CD4-positive, alpha-beta T cell (primary cell): ENCODE data around the gene ISCA2. TPM values are rescaled to one million over a fixed set of nuclear protein-coding genes. Genes with fewer than 3 reads are reported as not detected.

ENCODE experiments used
- ATAC-seq: fragments of 200-7000 bp; cut with Tn5 transposase; one replicate; pipeline ENCODE4 v1.10.0; 2022; ENCODE audit warnings: mild to moderate bottlenecking; ENCODE audit not compliant: poor library complexity
- CTCF ChIA-PET: fragments of 350-600 bp; sonication (Branson Sonifier 250); formaldehyde crosslinking; loops from one replicate; lab custom pipeline; 2021; ENCODE audit warnings: antibody characterized with exemption, inconsistent platforms; lab: Charles Lee
- POLR2A ChIA-PET: fragments of 350-600 bp; sonication (Branson Sonifier 250); formaldehyde crosslinking; loops from one replicate; lab custom pipeline; 2021; ENCODE audit warnings: antibody characterized with exemption, inconsistent platforms; lab: Charles Lee
- DNase-seq, 14 experiments: peaks; one replicate each; pipeline ENCODE4 v3.0.0-alpha.2; 2013 to 2020; ENCODE audit warnings: mixed read lengths in 2 of 14
- H3K27ac ChIP-seq, 2 donors: one replicate each; pipeline versions ENCODE4 v1.5.1 to v1.7.0; 2013; ENCODE audit warnings: low read length in 2 of 2, low read depth in 1 of 2, mild to moderate bottlenecking in 1 of 2
- H3K27me3 ChIP-seq, 2 experiments: 1 replicate in 1 of 2; 2 replicates in 1 of 2; pipeline versions ENCODE4 v1.6.1 to v1.7.0; 2013; ENCODE audit warnings: low read length in 2 of 2, control low read depth in 1 of 2, mild to moderate bottlenecking in 1 of 2, moderate library complexity in 1 of 2; ENCODE audit not compliant: insufficient read depth in 2 of 2, control insufficient read depth in 1 of 2
- H3K36me3 ChIP-seq: one replicate; pipeline ENCODE4 v1.6.1; 2013; ENCODE audit warnings: low read length, control low read depth; ENCODE audit not compliant: insufficient read depth
- H3K4me1 ChIP-seq: one replicate; pipeline ENCODE4 v1.6.1; 2013; ENCODE audit warnings: low read length, control low read depth; ENCODE audit not compliant: insufficient read depth
- H3K4me3 ChIP-seq: one replicate; pipeline ENCODE4 v1.5.1; 2013; ENCODE audit warnings: mild to moderate bottlenecking, low read length, moderate library complexity
- H3K9me3 ChIP-seq, 2 experiments: 1 replicate in 1 of 2; 2 replicates in 1 of 2; pipeline versions ENCODE4 v1.6.1 to v1.7.0; 2013; ENCODE audit warnings: low read length in 2 of 2, mild to moderate bottlenecking in 2 of 2, control low read depth in 1 of 2, moderate library complexity in 1 of 2; ENCODE audit not compliant: control insufficient read depth in 1 of 2, insufficient read depth in 1 of 2
- H3K27ac Mint-ChIP-seq: one replicate; pipeline ENCODE4 v1.8.0; 2020; ENCODE audit warnings: mixed read lengths
- H3K27me3 Mint-ChIP-seq: one replicate; pipeline ENCODE4 v1.8.0; 2021; ENCODE audit warnings: mixed read lengths
- H3K36me3 Mint-ChIP-seq: one replicate; pipeline ENCODE4 v1.8.0; 2021; ENCODE audit warnings: low read depth, mixed read lengths
- H3K4me1 Mint-ChIP-seq: one replicate; pipeline ENCODE4 v1.8.0; 2021; ENCODE audit warnings: low read depth, mixed read lengths
- H3K4me3 Mint-ChIP-seq: one replicate; pipeline ENCODE4 v1.8.0; 2020; ENCODE audit warnings: mild to moderate bottlenecking, mixed read lengths
- H3K9me3 Mint-ChIP-seq: one replicate; pipeline ENCODE4 v1.8.0; 2020; ENCODE audit warnings: mixed read lengths
- CTCF ChIP-seq: fragments of 200-600 bp; IDR thresholded peaks from one replicate; pipeline ENCODE4 v1.8.0; 2022; ENCODE audit warnings: antibody characterized with exemption, mild to moderate bottlenecking
- intact Hi-C, 2 experiments: fragments of 100-400 bp; cut with DNase I in 1 of 2; cut with micrococcal nuclease in 1 of 2; formaldehyde crosslinking; loops; one replicate each; pipeline versions ENCODE4 v1.15.1 to v1.9.0; 2023 to 2025; cut with DNase I, micrococcal nuclease
- total RNA-seq, 174 experiments: library from RNA in 2 of 174; stranded (reverse) in 2 of 174; gene quantifications; one replicate each; pipeline ENCODE4 v1.2.3 and lab custom pipeline; 2021 to 2026

ISCA2 gene
- total RNA-seq, 2 experiments from 2014 or later, result 22.5 to 23.7 TPM

- Mint-ChIP-seq H3K4me3 (no peak overlapping the region), H3K9me3 (no peaks in the 10 kb centered on the region), H3K4me1 (peaks cover 7% of the 10 kb centered on the region), H3K27ac (no peak overlapping the region), H3K27me3 (no peaks in the 10 kb centered on the region), H3K36me3 (peaks cover 7% of the 10 kb centered on the region)
- no peak for TF ChIP-seq CTCF
- CTCF ChIA-PET, result no interaction called here
- intact Hi-C loops, result no loop called here
- H3K27ac ChIP-seq, result no peak overlapping the region
- H3K27me3 ChIP-seq, result no peaks in the 10 kb centered on the region
- ATAC-seq, result no peak
- no peak for DNase-seq
- no peak overlapping the region for H3K4me3 ChIP-seq
- H3K36me3 ChIP-seq, result no peaks in the 10 kb centered on the region
- no peaks in the 10 kb centered on the region for H3K4me1 ChIP-seq
- POLR2A ChIA-PET, result no interaction called here
- no peaks in the 10 kb centered on the region for H3K9me3 ChIP-seq
Measured at GRCh38 chr14:74501691-74502090, 8.1 kb downstream of the ISCA2 start.

DNA sequence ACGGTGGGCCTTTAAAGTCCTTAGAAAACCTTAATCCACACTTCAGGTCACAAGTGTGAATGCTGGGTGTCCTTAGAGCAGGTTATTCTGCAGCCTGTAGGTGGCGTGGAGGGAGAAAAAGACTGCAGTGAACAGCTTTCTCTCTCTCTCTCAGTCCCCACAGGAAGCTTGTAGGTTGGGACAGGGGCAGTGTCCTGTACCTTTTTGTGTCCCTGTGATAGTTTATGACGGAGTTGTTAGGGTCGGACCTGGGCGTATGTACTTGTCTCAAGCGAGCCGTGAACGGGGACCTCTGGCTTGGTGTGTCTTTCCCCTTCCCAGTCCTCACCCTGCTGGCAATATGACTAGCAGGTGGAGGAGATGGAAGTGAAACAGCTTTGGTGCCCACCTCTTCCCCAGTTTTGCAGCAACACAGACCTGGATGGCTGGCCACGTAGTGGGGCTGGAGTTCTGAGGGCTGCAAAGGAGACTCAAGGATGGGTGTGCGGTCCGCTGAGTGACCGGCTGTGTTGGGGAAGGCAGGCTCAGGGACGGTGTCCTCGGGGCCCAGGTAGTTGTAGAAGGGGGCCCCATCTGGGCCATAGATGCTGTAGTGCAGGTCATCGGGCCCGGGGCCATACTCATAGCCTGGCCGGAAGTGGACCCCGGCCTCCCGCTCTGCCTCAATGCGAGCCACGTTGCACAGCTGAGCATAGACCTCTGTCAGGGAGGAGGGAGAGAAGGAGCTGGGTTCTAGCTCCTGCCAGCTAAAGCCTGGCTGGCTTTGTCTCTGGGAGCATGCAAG is 8.9 kb downstream of the ISCA2 start:
- no peak for ATAC-seq
- POLR2A ChIA-PET, result no interaction called here
- intact Hi-C loops, result no loop called here

GRCh38 chr14:74503291-74503937 is 9.8 kb downstream of the ISCA2 start:
- ChIA-PET POLR2A (no interaction called here), CTCF (no interaction called here)
- Histone ChIP-seq H3K36me3 (no peaks in the 10 kb centered on the region), H3K9me3 (no peaks in the 10 kb centered on the region), H3K4me3 (no peak overlapping the region), H3K4me1 (no peaks in the 10 kb centered on the region), H3K27ac (no peak overlapping the region), H3K27me3 (no peaks in the 10 kb centered on the region)
- Mint-ChIP-seq H3K4me3 (no peak overlapping the region), H3K4me1 (peaks cover 7% of the 10 kb centered on the region), H3K36me3 (peaks cover 7% of the 10 kb centered on the region), H3K27me3 (no peaks in the 10 kb centered on the region), H3K9me3 (no peaks in the 10 kb centered on the region), H3K27ac (no peak overlapping the region)
- intact Hi-C loops, result no loop called here
- ATAC-seq (no peak), DNase-seq (no peak)
- TF ChIP-seq CTCF, result no peak

More for the DNA sequence above, 8.9 kb downstream of the ISCA2 start:
- Mint-ChIP-seq H3K27me3 (no peaks in the 10 kb centered on the region), H3K4me1 (peaks cover 7% of the 10 kb centered on the region), H3K36me3 (peaks cover 7% of the 10 kb centered on the region), H3K27ac (no peak overlapping the region), H3K4me3 (no peak overlapping the region), H3K9me3 (no peaks in the 10 kb centered on the region)
- no peaks in the 10 kb centered on the region for H3K4me1 ChIP-seq
- CTCF ChIA-PET, result no interaction called here
- H3K27ac ChIP-seq, result no peak overlapping the region
- H3K9me3 ChIP-seq, result no peaks in the 10 kb centered on the region
- H3K4me3 ChIP-seq, result no peak overlapping the region
- no peaks in the 10 kb centered on the region for H3K36me3 ChIP-seq
- no peak for DNase-seq
- no peak for TF ChIP-seq CTCF
- no peaks in the 10 kb centered on the region for H3K27me3 ChIP-seq
